Right hindlimb (tissue), 1 donor: Measurements from ENCODE around the gene WNT7B.

Experiments
- DNase-seq: peaks from one replicate; pipeline ENCODE4 v3.0.0-alpha.2; 2018

The WNT7B gene

GRCh38 chr22:45969801-45970470 lies 7.0 kb downstream of the WNT7B start:
- DNase-seq = no peak

GRCh38 chr22:45969414-45969799 lies 7.6 kb downstream of the WNT7B start:
- no peak for DNase-seq

GRCh38 chr22:45968751-45969413 lies 8.1 kb downstream of the WNT7B start:
- DNase-seq = no peak

GRCh38 chr22:45968003-45968650 lies 8.8 kb downstream of the WNT7B start:
- no peak for DNase-seq

- DNase-seq = no peak
These were observed 10.0 kb downstream of the WNT7B start for GRCh38 chr22:45966895-45967365.

- DNase-seq = no peak
These were observed 10.6 kb downstream of the WNT7B start for GRCh38 chr22:45966320-45966894.

GRCh38 chr22:45965563-45965962 lies 11.4 kb downstream of the WNT7B start:
- DNase-seq = no peak

GRCh38 chr22:45964926-45965527 lies 11.9 kb downstream of the WNT7B start:
- DNase-seq = no peak

- DNase-seq = no peak
These were observed 12.6 kb downstream of the WNT7B start for GRCh38 chr22:45964372-45964771.

- no peak for DNase-seq
These were observed 13.1 kb downstream of the WNT7B start for GRCh38 chr22:45963821-45964220.

GRCh38 chr22:45962756-45963324 lies 14.1 kb downstream of the WNT7B start:
- DNase-seq = no peak

GRCh38 chr22:45962434-45962718 lies 14.6 kb downstream of the WNT7B start:
- no peak for DNase-seq

GRCh38 chr22:45961679-45962433 lies 15.1 kb downstream of the WNT7B start:
- DNase-seq = no peak

- no peak for DNase-seq
These were observed 16.2 kb downstream of the WNT7B start for GRCh38 chr22:45960477-45961386.

- DNase-seq = no peak
These were observed 17.1 kb downstream of the WNT7B start for GRCh38 chr22:45959719-45960476.

- no peak for DNase-seq
These were observed 18.0 kb downstream of the WNT7B start for GRCh38 chr22:45958971-45959370.

GRCh38 chr22:45957826-45958225 lies 19.1 kb downstream of the WNT7B start:
- DNase-seq = no peak

GRCh38 chr22:45953178-45953577 lies 23.8 kb downstream of the WNT7B start:
- no peak for DNase-seq

GRCh38 chr22:45952553-45952952 lies 24.4 kb downstream of the WNT7B start:
- no peak for DNase-seq

GRCh38 chr22:45952151-45952550 lies 24.8 kb downstream of the WNT7B start:
- no peak for DNase-seq

GRCh38 chr22:45949891-45950290 lies 27.1 kb downstream of the WNT7B start:
- DNase-seq = no peak
